Endothelial cell of umbilical vein (primary cell): ENCODE data around the gene IL17F. TPM values are rescaled to one million over a fixed set of nuclear protein-coding genes. Genes with fewer than 3 reads are reported as not detected.

Experiments used
- BruUV-seq: library from RNA; stranded (reverse); fragments of 400-500 nt; replicated peaks from 2 replicates; lab custom pipeline; 2021; lab: Mats Ljungman, UMichigan
- CTCF ChIA-PET: fragments of 300-600, 350-600 bp; sonication (Branson Sonifier 250); formaldehyde crosslinking; loops from one replicate; lab custom pipeline; 2021; ENCODE audit warnings: antibody characterized with exemption, inconsistent platforms; lab: Charles Lee
- POLR2A ChIA-PET: fragments of 300-600, 350-600 bp; sonication (Branson Sonifier 250); formaldehyde crosslinking; loops from one replicate; lab custom pipeline; 2021; ENCODE audit warnings: antibody characterized with exemption, inconsistent platforms; lab: Charles Lee
- DNase-seq: peaks from one replicate; pipeline ENCODE4 v3.0.0-alpha.2; 2011; ENCODE audit warnings: low read depth, low spot score
- FAIRE-seq: peaks from 2 replicates; lab custom pipeline; 2011; peaks lifted over from hg19 to GRCh38; lab: Jason Lieb, UNC
- H2AFZ ChIP-seq: 2 replicates; pipeline ENCODE4 v1.6.0; 2012; ENCODE audit warnings: low read depth, low read length, control low read depth, inconsistent platforms
- H3K27ac ChIP-seq: 2 replicates; pipeline ENCODE4 v1.5.1; 2011; ENCODE audit warnings: low read depth, mild to moderate bottlenecking, control low read depth, low read length, moderate library complexity; ENCODE audit not compliant: insufficient read depth
- H3K27me3 ChIP-seq, 2 experiments: 2 replicates each; pipeline versions ENCODE4 v1.6.0 to v1.6.1; 2011; ENCODE audit warnings: low read length in 2 of 2, mixed read lengths in 1 of 2; ENCODE audit not compliant: control insufficient read depth in 2 of 2, insufficient read depth in 2 of 2
- H3K36me3 ChIP-seq, 2 experiments: 2 replicates in 1 of 2; 3 replicates in 1 of 2; pipeline ENCODE4 v1.5.1; 2011; ENCODE audit warnings: low read length in 2 of 2, mild to moderate bottlenecking in 1 of 2, moderate library complexity in 1 of 2; ENCODE audit not compliant: control insufficient read depth in 2 of 2, insufficient read depth in 2 of 2; ENCODE audit errors: extremely low read depth in 1 of 2
- H3K4me1 ChIP-seq: 3 replicates; pipeline ENCODE4 v1.5.1; 2011; ENCODE audit warnings: mild to moderate bottlenecking, low read length; ENCODE audit not compliant: control insufficient read depth, insufficient read depth; ENCODE audit errors: extremely low read depth
- H3K4me2 ChIP-seq: 2 replicates; pipeline ENCODE4 v1.6.1; 2011; ENCODE audit warnings: low read length, control low read depth, mixed read lengths; ENCODE audit not compliant: insufficient read depth
- H3K4me3 ChIP-seq, 3 experiments: fragments of 200-600 bp in 1 of 3; sonication (generic), shearing (Covaris generic) in 1 of 3; replicated peaks in 1 of 3; 2 replicates each; pipeline ENCODE4 v1.5.1; 2011 to 2016; ENCODE audit warnings: control low read depth in 3 of 3, low read length in 3 of 3, mild to moderate bottlenecking in 2 of 3, inconsistent platforms in 1 of 3, low read depth in 1 of 3, moderate library complexity in 1 of 3; ENCODE audit not compliant: insufficient read depth in 1 of 3
- H3K79me2 ChIP-seq: 2 replicates; pipeline ENCODE4 v1.6.0; 2012; ENCODE audit warnings: low read length, inconsistent platforms; ENCODE audit not compliant: control insufficient read depth, insufficient read depth
- H3K9ac ChIP-seq: replicated peaks from 2 replicates; pipeline ENCODE3; 2011; ENCODE audit warnings: low read length, control low read depth; ENCODE audit not compliant: insufficient read depth; ENCODE audit errors: extremely low read depth
- H3K9me1 ChIP-seq: replicated peaks from 3 replicates; pipeline ENCODE4 v1.6.0; 2011; ENCODE audit warnings: mild to moderate bottlenecking, low read length; ENCODE audit not compliant: control insufficient read depth, insufficient read depth; ENCODE audit errors: extremely low read depth
- H3K9me3 ChIP-seq: replicated peaks from 2 replicates; pipeline ENCODE4 v1.5.1; 2012; ENCODE audit warnings: low read length, inconsistent platforms; ENCODE audit not compliant: control insufficient read depth, insufficient read depth
- H4K20me1 ChIP-seq: replicated peaks from 2 replicates; pipeline ENCODE3; 2011; ENCODE audit warnings: mild to moderate bottlenecking, low read length; ENCODE audit not compliant: control insufficient read depth, insufficient read depth; ENCODE audit errors: extremely low read depth
- MYC ChIP-seq: IDR thresholded peaks from one replicate; pipeline ENCODE4 v1.6.1; 2011; ENCODE audit warnings: mild to moderate bottlenecking, low read depth, low read length
- POLR2A ChIP-seq: IDR thresholded peaks from 2 replicates; pipeline ENCODE4 v1.6.1; 2012; ENCODE audit warnings: low read depth, mild to moderate bottlenecking, control low read depth, low read length
- dilution Hi-C: fragments of 300-500 bp; cut with MboI; formaldehyde crosslinking; loops from one replicate; pipeline ENCODE4 v1.15.0; 2019; ENCODE audit warnings: low sequenced_read_pairs; ENCODE audit not compliant: extremely low pct_ligation_motif_present
- intact Hi-C: fragments of 100-400 bp; cut with micrococcal nuclease; formaldehyde crosslinking; loops from one replicate; pipeline ENCODE4 v1.10.0; 2022
- polyA plus RNA-seq, 4 experiments: library from polyadenylated mRNA; depleted of rRNA in 3 of 4; stranded (reverse) in 3 of 4; unstranded in 1 of 4; fragments of >200 nt; gene quantifications; 2 replicates each; pipeline versions ENCODE4 v1.2.1 to v1.2.3, GENCODE V29; 2011 to 2012; ENCODE audit warnings: missing spikeins in 1 of 4
- total RNA-seq: library from RNA; stranded (reverse); gene quantifications from 2 replicates; pipeline ENCODE4 v1.2.3, GENCODE V29; 2021
- TF ChIP-seq, protein P1 (sequence below), 2 donors: IDR thresholded peaks; 1 replicate in 1 of 2; 2 replicates in 1 of 2; pipeline ENCODE4 v1.5.1; 2011; ENCODE audit warnings: low read length in 2 of 2, mild to moderate bottlenecking in 2 of 2, moderate library complexity in 2 of 2, control low read depth in 1 of 2, inconsistent platforms in 1 of 2, low read depth in 1 of 2; ENCODE audit not compliant: insufficient read depth in 1 of 2; ENCODE audit errors: extremely low read depth in 1 of 2

The IL17F gene
- total and polyA plus RNA-seq, 2 donors (not counting 3 experiments of a cell fraction or from before 2014, with no cell fraction given) = not detected

DNA sequence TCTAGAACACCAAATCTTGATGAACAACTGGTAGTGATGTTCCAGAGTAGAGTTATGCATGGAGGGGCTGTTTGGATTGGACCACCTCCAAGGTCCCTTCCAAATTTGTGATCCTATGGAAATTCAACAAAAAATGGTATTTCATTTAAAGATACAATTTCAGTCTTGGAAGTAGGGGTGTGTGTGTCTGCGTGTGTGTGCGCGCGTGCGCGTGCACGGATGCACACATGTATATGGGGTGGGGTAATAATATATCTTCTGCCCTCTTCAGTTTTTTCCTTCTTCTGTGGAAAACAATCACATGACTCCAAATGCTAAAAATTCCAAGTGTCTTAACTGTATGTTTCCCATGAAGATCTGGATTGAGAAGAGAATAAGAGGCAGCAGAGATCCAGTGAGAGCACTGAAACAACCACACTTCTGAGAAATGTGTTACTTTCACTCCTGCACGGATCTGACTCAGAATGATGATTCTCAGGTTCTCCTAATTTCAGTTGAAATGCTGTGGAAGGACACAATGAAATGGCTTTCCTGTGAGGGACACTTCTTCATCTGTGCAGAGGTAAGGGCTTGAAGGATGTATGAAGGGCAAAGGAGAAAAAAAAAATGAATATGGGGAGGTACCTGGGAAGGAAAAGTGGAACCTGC, 10.6 kb upstream of the IL17F start:
- no peak for DNase-seq
- dilution Hi-C loops = no loop called here
- no peak overlapping the region for H3K4me3 ChIP-seq
- no peaks in the 10 kb centered on the region for H4K20me1 ChIP-seq
- no peaks in the 10 kb centered on the region for H3K9me1 ChIP-seq
- intact Hi-C loops = no loop called here
- no peak overlapping the region for H2AFZ ChIP-seq
- no TSS peak for BruUV-seq
- H3K9me3 ChIP-seq = no peaks in the 10 kb centered on the region
- no peaks in the 10 kb centered on the region for H3K79me2 ChIP-seq
- no peaks in the 10 kb centered on the region for H3K4me1 ChIP-seq
- no peak overlapping the region for H3K9ac ChIP-seq
- no peak for TF ChIP-seq MYC
- peak; percentile 4 for FAIRE-seq
- H3K27ac ChIP-seq = no peak overlapping the region
- H3K36me3 ChIP-seq = no peaks in the 10 kb centered on the region
- ChIA-PET CTCF (interaction anchor here (0.7 kb wide), 1 partner anchor 145 kb away, joined by 3 read pairs; no protein-coding TSS in a partner anchor), POLR2A (no interaction called here)
- H3K27me3 ChIP-seq = peaks cover 8 to 9% of the 10 kb centered on the region in 2 experiments
- no peak overlapping the region for H3K4me2 ChIP-seq

DNA sequence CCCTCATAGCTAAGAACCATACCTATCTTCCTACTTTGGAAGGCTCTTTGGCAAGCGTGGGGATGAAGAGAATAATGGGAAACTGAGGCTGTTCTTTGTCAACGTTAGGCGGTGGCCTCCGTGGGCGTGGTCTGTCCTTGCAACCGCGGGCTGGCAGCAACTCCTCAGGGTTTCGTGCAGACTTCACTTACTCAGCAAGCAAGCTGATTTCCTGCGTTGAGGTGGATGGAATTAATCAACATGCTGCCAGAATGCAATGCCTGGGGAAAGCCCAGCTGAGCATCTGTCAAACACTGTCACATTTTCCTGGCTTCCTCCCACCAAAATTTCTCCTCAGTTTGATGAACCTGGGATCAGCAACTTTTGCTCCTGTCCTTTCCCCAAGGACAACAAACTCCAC, 9.2 kb upstream of the IL17F start:
- Histone ChIP-seq H3K79me2 (no peaks in the 10 kb centered on the region), H3K27me3 (peaks cover 9 to 11% of the 10 kb centered on the region in 2 experiments), H3K4me1 (no peaks in the 10 kb centered on the region), H3K4me2 (no peak overlapping the region), H3K4me3 (no peak overlapping the region), H2AFZ (no peak overlapping the region), H3K9ac (no peak overlapping the region), H3K9me3 (no peaks in the 10 kb centered on the region), H3K27ac (no peak overlapping the region), H4K20me1 (no peaks in the 10 kb centered on the region), H3K36me3 (no peaks in the 10 kb centered on the region), H3K9me1 (no peaks in the 10 kb centered on the region)
- no TSS peak for BruUV-seq
- ChIA-PET CTCF (interaction anchor here (0.8 to 1.8 kb wide), 3 partner anchors 8 to 90 kb away, joined by 3 to 6 read pairs (median 4); no protein-coding TSS in a partner anchor), POLR2A (interaction anchor here (0.6 kb wide), 1 partner anchor 1672 kb away, joined by 4 read pairs; no protein-coding TSS in a partner anchor)
- DNase-seq = no peak
- FAIRE-seq = no peak
- intact Hi-C loops = no loop called here
- dilution Hi-C loops = no loop called here
- no peak for TF ChIP-seq POLR2A
- TF ChIP-seq, protein P1, sequence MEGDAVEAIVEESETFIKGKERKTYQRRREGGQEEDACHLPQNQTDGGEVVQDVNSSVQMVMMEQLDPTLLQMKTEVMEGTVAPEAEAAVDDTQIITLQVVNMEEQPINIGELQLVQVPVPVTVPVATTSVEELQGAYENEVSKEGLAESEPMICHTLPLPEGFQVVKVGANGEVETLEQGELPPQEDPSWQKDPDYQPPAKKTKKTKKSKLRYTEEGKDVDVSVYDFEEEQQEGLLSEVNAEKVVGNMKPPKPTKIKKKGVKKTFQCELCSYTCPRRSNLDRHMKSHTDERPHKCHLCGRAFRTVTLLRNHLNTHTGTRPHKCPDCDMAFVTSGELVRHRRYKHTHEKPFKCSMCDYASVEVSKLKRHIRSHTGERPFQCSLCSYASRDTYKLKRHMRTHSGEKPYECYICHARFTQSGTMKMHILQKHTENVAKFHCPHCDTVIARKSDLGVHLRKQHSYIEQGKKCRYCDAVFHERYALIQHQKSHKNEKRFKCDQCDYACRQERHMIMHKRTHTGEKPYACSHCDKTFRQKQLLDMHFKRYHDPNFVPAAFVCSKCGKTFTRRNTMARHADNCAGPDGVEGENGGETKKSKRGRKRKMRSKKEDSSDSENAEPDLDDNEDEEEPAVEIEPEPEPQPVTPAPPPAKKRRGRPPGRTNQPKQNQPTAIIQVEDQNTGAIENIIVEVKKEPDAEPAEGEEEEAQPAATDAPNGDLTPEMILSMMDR (IDR thresholded peaks at IDR 0.05; ENCODE audit: extremely low read depth in 1 of 2, insufficient read depth in 1 of 2, low read depth in 1 of 2, low read length in 2 of 2) = no peak
